ENCODE measurements around the gene SCO1.

The SCO1 gene

DNA sequence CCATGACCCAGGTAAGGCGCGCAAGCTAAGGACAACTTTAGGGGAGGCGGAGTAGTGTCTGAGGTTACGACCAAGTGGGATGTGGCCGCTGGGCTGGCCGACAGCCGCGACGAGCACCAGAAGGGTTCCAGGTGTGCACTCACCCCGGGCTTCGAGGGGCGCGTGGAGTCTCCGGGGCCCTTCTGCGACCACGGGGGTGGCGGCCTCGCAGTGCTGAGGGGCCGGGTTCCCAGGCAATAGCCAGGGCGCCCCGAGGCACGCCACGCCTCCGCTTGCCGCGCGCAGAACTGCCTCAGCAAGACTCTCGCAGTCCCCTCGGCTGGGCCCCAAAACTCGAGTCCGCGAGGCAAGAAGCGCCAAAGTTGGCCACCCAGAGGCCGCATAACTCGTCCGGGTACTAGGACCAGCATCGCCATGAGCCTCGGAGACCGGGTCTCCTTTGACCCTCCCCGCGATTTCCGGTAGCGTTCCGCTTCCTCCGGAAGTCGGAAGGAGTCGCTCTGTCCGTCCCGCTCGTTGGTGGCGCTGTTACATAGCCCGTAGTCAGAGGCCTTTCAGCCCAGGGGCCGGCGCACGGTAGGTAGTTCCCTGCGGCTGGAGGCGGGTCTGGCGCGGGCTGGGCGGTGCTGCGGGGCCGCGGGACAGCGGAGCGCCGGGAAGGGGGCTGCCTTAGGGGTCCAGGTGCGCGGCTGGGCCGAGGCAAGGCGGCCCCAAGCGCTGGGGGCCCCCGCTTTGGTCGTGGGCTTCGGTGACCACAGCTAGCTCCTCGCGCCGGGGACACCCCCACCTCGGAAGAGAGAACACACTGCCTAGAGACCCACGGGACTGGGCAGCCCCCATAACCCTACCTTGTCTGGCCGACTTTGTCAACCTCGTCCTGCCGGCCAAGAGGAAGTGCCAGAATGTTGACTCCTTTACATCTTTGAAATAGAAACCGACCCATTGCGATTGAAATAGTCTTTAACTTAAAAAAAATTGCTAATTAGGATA is at the start of gene SCO1, which contains the start of gene ADPRM:
SCO1 (minus strand) TSS at position 442 of the 990 bp plus-strand sequence; CDS start at position 416, 26 bp downstream.
ADPRM (plus strand) TSS at position 503 of the 990 bp plus-strand sequence. CDS start 7,333 bp downstream, outside the sequence.
- H3K36me3 Mint-ChIP-seq (ENCODE audit: low read depth) = peaks cover 28% of the 10 kb centered on the region
- no peaks in the 10 kb centered on the region for H3K27me3 Mint-ChIP-seq (ENCODE audit: low read depth)
- peaks cover 39% of the 10 kb centered on the region for H3K4me1 Mint-ChIP-seq
- no peaks in the 10 kb centered on the region for H3K9me3 Mint-ChIP-seq
- TF ChIP-seq, protein P1, sequence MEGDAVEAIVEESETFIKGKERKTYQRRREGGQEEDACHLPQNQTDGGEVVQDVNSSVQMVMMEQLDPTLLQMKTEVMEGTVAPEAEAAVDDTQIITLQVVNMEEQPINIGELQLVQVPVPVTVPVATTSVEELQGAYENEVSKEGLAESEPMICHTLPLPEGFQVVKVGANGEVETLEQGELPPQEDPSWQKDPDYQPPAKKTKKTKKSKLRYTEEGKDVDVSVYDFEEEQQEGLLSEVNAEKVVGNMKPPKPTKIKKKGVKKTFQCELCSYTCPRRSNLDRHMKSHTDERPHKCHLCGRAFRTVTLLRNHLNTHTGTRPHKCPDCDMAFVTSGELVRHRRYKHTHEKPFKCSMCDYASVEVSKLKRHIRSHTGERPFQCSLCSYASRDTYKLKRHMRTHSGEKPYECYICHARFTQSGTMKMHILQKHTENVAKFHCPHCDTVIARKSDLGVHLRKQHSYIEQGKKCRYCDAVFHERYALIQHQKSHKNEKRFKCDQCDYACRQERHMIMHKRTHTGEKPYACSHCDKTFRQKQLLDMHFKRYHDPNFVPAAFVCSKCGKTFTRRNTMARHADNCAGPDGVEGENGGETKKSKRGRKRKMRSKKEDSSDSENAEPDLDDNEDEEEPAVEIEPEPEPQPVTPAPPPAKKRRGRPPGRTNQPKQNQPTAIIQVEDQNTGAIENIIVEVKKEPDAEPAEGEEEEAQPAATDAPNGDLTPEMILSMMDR (IDR thresholded peaks at IDR 0.05; ENCODE audit: unreplicated experiment in 3 of 3) = peak; percentile 36 to 48 (median 46)
- H3K4me3 Mint-ChIP-seq = peak within 1 kb of the TSS; percentile 86 to 97 (median 96)
- H3K27ac Mint-ChIP-seq = peak within 1 kb of the TSS; percentile 93 to 97 (median 94)

DNA sequence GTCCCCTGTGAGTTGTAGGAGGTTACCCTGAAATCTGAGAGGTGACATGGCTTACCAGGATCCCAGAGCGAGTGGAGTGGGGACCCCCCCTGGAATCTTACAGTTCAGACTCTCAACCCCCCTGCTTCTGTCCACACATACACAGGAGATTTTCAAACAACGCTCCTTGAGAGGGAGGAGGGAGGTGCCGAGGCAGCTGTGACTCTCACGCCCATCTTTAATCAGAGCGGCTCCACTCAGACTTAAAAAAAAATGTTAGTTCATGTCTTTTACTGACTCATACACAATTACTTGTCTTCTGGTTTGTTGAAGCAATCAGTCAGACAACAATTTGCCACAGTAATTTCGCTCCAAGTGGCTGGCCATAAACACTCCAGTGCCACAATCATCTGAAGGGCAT is 47.9 kb upstream of the SCO1 start:
- TF ChIP-seq, protein P1 (IDR thresholded peaks at IDR 0.05; ENCODE audit: unreplicated experiment in 3 of 3) = no peak
- Mint-ChIP-seq H3K27me3 (ENCODE audit: low read depth) (peaks cover 16% of the 10 kb centered on the region), H3K36me3 (ENCODE audit: low read depth) (no peaks in the 10 kb centered on the region), H3K4me1 (peaks cover 27% of the 10 kb centered on the region), H3K9me3 (no peaks in the 10 kb centered on the region), H3K27ac (no peak overlapping the region), H3K4me3 (no peak overlapping the region)

DNA sequence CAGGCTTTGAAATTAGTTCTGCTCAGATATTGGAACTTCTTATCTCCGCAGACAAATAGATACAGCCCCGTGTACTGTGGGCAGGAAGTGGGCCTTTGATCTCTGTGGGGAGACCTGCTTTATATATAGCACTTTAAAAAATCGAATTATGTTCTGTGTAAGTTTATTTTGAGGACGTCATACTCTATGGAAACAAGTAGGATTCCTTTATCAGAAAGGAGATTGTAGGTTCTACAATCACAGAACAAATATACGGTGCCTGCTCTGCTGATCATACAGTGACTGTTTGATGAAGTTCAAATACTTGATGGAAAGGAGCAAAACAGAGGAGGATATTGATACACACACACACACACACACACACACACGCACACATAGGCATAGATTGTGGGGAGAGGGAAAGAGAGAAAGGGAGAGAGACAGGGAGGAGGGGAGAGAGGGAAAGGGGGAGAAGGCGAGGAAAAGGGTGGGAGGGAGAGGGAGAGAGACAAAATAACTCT is 47.2 kb upstream of the SCO1 start:
- H3K4me1 Mint-ChIP-seq = peaks cover 28% of the 10 kb centered on the region
- no peak overlapping the region for H3K4me3 Mint-ChIP-seq
- H3K9me3 Mint-ChIP-seq = no peaks in the 10 kb centered on the region
- H3K27ac Mint-ChIP-seq = no peak overlapping the region
- TF ChIP-seq, protein P1 (IDR thresholded peaks at IDR 0.05; ENCODE audit: unreplicated experiment in 3 of 3) = no peak
- no peaks in the 10 kb centered on the region for H3K36me3 Mint-ChIP-seq (ENCODE audit: low read depth)
- peaks cover 12% of the 10 kb centered on the region for H3K27me3 Mint-ChIP-seq (ENCODE audit: low read depth)

DNA sequence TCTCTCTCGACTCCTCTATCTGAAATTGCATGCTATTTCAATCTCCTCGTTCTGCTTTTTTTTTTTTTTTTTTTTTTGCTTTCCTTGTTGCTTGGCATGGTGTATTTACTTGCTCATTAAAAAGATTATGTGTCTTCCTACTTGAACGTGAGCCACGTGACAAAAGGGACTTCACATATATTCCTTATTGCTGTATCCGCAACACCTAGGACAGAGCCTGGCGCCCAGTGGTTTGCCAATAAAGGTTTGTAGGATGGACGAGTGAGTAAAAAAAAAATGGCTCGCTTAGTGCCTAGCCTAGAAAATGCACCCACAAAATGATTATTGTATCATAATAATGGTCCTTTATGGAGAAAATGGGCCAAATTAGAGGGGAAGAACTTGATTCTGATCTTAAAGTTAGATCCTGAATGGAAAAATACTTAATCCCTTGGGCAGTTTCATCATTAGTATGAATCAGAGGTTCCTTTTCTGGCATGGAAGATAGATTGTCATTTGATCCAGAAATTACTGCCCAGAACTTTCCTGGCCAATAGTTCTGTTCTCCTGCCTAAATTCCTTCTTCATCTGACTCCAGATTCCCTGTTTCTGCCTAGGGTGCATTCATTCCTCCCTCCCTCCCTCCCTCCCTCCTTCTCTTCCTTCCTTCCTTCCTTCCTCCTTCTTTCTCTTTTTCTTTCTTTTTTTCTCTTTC is 46.1 kb upstream of the SCO1 start:
- Mint-ChIP-seq H3K36me3 (ENCODE audit: low read depth) (no peaks in the 10 kb centered on the region), H3K4me3 (no peak overlapping the region), H3K27me3 (ENCODE audit: low read depth) (peaks cover 5% of the 10 kb centered on the region), H3K4me1 (peaks cover 31% of the 10 kb centered on the region), H3K27ac (no peak overlapping the region), H3K9me3 (no peaks in the 10 kb centered on the region)
- TF ChIP-seq, protein P1 (IDR thresholded peaks at IDR 0.05; ENCODE audit: unreplicated experiment in 3 of 3) = no peak

DNA sequence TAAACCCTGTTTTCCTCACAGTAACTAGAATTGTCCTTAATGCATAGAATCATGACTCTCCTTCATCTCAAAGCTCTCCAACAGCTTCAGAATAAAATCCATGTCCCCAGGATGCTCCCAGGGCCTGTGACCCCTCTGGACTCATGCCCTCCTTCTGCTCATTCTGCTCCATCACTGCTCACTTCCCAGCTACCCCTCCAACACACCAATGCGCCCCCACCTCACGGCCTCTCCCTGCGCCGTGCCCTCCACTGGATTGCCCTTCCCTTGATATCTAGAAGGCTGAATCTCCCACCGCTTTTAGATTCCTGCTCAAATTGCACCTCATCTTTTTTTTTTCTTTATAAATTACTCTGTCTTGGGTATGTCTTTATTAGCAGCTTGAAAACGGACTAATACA is 45.1 kb upstream of the SCO1 start:
- Mint-ChIP-seq H3K9me3 (no peaks in the 10 kb centered on the region), H3K36me3 (ENCODE audit: low read depth) (no peaks in the 10 kb centered on the region), H3K4me1 (peaks cover 25% of the 10 kb centered on the region), H3K27ac (no peak overlapping the region), H3K27me3 (ENCODE audit: low read depth) (peaks cover 8% of the 10 kb centered on the region), H3K4me3 (no peak overlapping the region)
- TF ChIP-seq, protein P1 (IDR thresholded peaks at IDR 0.05; ENCODE audit: unreplicated experiment in 3 of 3) = no peak

All from nephron (organoid).